ENCODE data around the gene SPATS2L.

GRCh38 chr2:200484934-200485333, 178.4 kb downstream of the SPATS2L start:
- no peak for TF ChIP-seq POLR2AphosphoS5 (IDR thresholded peaks at IDR 0.05)
- no peak for TF ChIP-seq POLR2A (IDR thresholded peaks at IDR 0.05)
